ENCODE results near the gene KAZN. TPM values are rescaled to one million over a fixed set of nuclear protein-coding genes. Genes with fewer than 3 reads are reported as not detected.
A peak's percentile ranks its signal among the peaks of the same experiment; 100 is the strongest.

KAZN gene
- total RNA-seq, 1 donor from 2014 or later: 33.5 TPM

- Histone ChIP-seq H3K4me3 (no peak overlapping the region), H3K27ac (no peak overlapping the region), H3K36me3 (peaks cover 35% of the 10 kb centered on the region), H3K4me1 (no peaks in the 10 kb centered on the region), H3K9me3 (no peaks in the 10 kb centered on the region), H3K27me3 (no peaks in the 10 kb centered on the region)
- DNase-seq (no peak), ATAC-seq (peak; percentile 61)
- TF ChIP-seq, protein P1, sequence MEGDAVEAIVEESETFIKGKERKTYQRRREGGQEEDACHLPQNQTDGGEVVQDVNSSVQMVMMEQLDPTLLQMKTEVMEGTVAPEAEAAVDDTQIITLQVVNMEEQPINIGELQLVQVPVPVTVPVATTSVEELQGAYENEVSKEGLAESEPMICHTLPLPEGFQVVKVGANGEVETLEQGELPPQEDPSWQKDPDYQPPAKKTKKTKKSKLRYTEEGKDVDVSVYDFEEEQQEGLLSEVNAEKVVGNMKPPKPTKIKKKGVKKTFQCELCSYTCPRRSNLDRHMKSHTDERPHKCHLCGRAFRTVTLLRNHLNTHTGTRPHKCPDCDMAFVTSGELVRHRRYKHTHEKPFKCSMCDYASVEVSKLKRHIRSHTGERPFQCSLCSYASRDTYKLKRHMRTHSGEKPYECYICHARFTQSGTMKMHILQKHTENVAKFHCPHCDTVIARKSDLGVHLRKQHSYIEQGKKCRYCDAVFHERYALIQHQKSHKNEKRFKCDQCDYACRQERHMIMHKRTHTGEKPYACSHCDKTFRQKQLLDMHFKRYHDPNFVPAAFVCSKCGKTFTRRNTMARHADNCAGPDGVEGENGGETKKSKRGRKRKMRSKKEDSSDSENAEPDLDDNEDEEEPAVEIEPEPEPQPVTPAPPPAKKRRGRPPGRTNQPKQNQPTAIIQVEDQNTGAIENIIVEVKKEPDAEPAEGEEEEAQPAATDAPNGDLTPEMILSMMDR (IDR thresholded peaks at IDR 0.05): no peak
- intact Hi-C loops (cut with DNase I): no loop called here
Observed at GRCh38 chr1:15064217-15064929, 465.9 kb downstream of the KAZN start.

GRCh38 chr1:15065291-15065690 lies 466.8 kb downstream of the KAZN start:
- intact Hi-C loops (cut with DNase I): no loop called here

GRCh38 chr1:15065736-15066135 lies 467.3 kb downstream of the KAZN start:
- Histone ChIP-seq H3K9me3 (no peaks in the 10 kb centered on the region), H3K27me3 (no peaks in the 10 kb centered on the region), H3K4me3 (no peak overlapping the region), H3K27ac (no peak overlapping the region), H3K4me1 (no peaks in the 10 kb centered on the region), H3K36me3 (peaks cover 29% of the 10 kb centered on the region)
- intact Hi-C loops (cut with DNase I): no loop called here
- DNase-seq (no peak), ATAC-seq (peak; percentile 32)
- TF ChIP-seq, protein P1 (IDR thresholded peaks at IDR 0.05): no peak

More at GRCh38 chr1:15065291-15065690, 466.8 kb downstream of the KAZN start:
- ATAC-seq: no peak
- Histone ChIP-seq H3K4me1 (no peaks in the 10 kb centered on the region), H3K27me3 (no peaks in the 10 kb centered on the region), H3K9me3 (no peaks in the 10 kb centered on the region), H3K36me3 (peaks cover 34% of the 10 kb centered on the region), H3K27ac (no peak overlapping the region), H3K4me3 (no peak overlapping the region)
- TF ChIP-seq, protein P1 (IDR thresholded peaks at IDR 0.05): no peak
- no peak for DNase-seq

DNA sequence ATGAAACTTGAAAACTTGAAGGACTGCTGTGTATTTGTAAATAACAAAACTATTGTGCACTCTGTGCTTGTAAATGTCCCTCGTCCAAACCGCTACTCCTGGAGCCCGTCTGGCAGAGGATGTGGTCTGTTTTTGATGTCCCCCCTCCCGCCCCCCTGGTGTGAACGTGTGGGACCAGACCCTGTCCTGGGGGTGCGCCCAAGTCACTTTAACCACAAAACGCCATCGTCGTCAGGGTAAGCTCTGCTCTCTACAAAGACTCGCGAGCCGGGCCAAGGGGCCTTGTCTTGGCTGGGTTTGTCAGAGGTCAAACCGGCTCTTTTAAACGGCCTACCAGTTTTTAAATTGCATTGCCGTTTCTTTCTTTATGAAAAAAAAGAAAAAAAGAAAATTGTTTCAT lies 467.7 kb downstream of the KAZN start:
- TF ChIP-seq, protein P1 (IDR thresholded peaks at IDR 0.05): no peak
- Histone ChIP-seq H3K27me3 (no peaks in the 10 kb centered on the region), H3K4me3 (no peak overlapping the region), H3K27ac (peak overlapping the region; percentile 34), H3K4me1 (no peaks in the 10 kb centered on the region), H3K9me3 (no peaks in the 10 kb centered on the region), H3K36me3 (peaks cover 29% of the 10 kb centered on the region)
- intact Hi-C loops (cut with DNase I): no loop called here
- no peak for ATAC-seq
- DNase-seq: no peak

GRCh38 chr1:15067148-15067547 lies 468.7 kb downstream of the KAZN start:
- Histone ChIP-seq H3K4me1 (no peaks in the 10 kb centered on the region), H3K27ac (peak overlapping the region; percentile 34), H3K4me3 (no peak overlapping the region), H3K36me3 (peaks cover 29% of the 10 kb centered on the region), H3K27me3 (no peaks in the 10 kb centered on the region), H3K9me3 (no peaks in the 10 kb centered on the region)
- DNase-seq: no peak
- intact Hi-C loops (cut with DNase I): no loop called here
- no peak for ATAC-seq
- TF ChIP-seq, protein P1 (IDR thresholded peaks at IDR 0.05): no peak

Measured in upper lobe of right lung (tissue), 1 donor.